HG03139 (cell line): ENCODE data around the gene KCNJ6.
"Not testable (repeated sequence)": the region's sequence is repeated elsewhere in the genome, so short reads cannot be mapped to it uniquely, and the experiment has no call there.

Experiments
- ATAC-seq: cut with Tn5 transposase; IDR thresholded peaks from one replicate; pipeline ENCODE4 v1.9.1; 2021; ENCODE audit not compliant: unreplicated experiment

The KCNJ6 gene

DNA sequence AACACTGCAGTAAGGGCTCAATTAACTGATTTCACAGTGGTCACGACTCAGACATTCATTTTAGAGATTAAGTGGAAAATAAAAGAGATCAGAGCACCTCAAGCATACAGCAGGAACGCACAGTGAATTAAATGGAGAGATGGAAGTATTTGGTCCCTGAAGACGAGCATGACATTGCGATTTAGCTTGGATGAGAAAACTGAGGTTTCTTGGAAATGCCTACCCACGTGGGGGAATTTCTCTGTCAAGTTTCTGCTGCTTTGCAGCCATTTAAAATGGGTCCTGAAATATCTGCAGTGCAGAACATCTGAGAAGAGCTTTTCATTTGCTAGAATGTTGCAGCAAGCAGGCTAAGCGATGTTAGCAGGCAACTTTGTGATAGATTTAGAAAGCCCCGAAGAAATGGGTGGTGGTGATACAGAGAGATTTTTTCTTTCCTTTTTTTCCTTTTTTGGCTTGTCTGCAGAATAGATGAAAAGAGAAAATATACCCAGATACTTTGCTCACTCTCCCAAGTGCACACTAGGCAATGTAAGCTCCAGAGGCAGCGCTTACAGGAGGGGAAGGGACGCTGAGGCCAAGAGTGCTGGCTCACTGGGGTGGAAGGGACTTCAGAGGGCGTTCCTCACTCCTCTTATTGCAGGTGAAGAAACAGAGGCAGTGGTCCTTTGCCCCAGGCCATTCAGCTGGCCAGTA lies 258.0 kb downstream of the KCNJ6 start:
- ATAC-seq: no peak

DNA sequence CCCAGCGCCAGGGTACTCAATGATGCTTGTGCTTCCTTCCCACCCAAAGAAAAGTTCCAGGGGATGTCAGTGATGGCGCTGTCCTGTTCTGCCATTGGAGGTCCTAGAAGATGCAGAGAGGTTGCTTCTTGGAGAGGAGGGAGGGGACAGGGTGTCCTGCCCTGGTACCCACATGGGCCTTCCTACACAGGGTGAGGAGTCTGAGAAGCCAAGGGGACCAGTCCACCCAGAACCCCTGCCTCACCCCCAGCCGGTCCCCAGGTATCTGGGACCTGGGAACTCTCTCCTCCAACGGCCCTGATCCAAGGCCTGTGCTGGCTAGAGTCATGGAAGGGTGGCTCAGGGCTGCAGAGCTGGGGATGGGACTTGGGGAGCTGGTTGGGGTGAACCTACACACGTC lies 259.4 kb downstream of the KCNJ6 start:
- no peak for ATAC-seq

GRCh38 chr21:37655611-37656300 lies 260.5 kb downstream of the KCNJ6 start:
- ATAC-seq: no peak

DNA sequence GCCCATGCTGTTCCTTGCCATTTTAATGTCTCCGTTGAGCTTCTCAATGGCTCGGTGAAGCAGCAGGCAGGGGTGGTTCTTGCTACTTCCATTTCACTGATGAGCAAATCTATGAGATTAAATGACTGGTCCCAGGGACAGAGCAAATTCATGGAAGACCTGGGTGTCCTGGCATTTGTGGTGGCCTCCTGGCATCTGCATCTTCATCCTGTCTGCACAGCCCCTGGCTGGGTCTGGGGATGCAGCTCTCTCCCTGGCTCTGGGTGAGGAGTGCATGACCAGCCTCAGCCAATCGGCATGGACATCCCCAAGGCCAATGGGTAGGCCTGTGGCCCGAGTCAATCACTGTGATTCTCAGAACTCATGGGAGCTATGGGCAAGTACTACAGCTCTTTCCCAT lies 261.7 kb downstream of the KCNJ6 start:
- no peak for ATAC-seq

GRCh38 chr21:37653201-37653600 lies 263.1 kb downstream of the KCNJ6 start:
- no peak for ATAC-seq

GRCh38 chr21:37647781-37648180 lies 268.5 kb downstream of the KCNJ6 start:
- no peak for ATAC-seq

DNA sequence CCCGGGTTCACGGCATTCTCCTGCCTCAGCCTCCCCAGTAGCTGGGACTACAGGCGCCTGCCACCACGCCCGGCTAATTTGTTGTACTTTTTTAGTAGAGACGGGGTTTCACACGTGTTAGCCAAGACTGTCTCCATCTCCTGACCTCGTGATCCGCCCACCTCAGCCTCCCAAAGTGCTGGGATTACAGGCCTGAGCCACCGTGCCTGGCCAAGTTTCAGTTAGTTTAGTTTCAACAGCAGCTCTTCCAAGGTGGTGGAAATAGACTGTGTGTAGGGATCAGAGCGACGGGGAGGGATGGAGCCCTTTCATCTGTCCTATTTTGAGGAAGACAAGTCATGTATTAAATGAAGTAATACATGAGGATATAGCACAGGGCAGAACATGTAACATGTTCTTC lies 269.5 kb downstream of the KCNJ6 start:
- not testable (repeated sequence) for ATAC-seq

GRCh38 chr21:37645848-37646247 lies 270.4 kb downstream of the KCNJ6 start:
- no peak for ATAC-seq

DNA sequence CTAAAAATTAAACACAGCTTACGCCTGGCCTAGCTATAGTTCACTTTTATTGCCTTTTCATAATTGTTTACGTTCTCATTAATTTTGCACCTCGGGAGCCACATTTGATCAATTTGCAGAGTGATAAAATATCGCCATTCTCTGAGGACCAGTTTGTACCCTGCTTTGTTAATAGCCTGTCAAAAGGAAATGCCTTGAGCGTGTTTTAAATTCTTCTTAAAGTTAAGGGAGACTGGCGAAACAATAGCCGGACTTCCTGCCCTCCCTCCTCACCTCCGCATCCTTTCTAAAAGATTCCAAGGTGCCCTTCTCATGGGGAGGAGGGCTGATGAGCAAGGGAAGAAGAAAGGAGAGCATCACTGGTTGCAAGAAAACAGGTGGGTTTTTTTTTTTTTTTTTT lies 271.6 kb downstream of the KCNJ6 start:
- no peak for ATAC-seq

DNA sequence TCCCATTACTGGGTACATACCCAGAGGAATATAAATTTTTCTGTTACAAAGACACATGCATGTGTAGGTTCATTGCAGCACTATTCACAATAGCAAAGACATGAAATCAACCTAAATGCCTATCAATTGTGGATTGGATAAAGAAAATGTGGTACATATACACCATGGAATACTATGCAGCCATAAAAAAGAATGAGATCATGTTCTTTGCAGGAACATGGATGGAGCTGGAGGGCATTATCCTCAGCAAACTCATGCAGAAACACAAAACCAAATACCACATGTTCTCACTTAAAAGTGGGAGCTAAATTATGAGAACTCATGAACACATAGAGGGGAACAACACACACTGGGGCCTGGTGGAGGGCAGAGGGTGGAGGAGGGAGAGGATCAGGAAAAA lies 272.4 kb downstream of the KCNJ6 start:
- not testable (repeated sequence) for ATAC-seq

DNA sequence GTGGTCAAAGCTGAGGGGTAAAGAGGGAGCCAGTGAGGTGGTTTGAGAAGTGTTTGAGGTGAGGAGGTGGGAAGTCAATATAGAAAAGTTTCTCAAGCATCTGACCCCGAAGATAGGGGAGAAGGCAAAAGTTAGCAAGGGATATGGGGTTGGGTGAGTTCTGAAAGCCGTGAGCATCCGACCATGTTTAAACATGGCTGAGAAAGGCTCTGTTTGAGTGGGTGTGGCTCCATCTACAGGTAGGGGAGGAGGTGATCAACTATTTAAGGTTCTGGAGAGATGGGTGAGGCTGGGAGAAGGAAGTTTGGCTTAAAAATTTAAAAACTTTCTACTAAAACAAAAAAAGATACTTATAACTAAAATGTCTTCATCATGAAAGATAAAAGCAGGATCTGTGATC lies 273.8 kb downstream of the KCNJ6 start:
- ATAC-seq: no peak

DNA sequence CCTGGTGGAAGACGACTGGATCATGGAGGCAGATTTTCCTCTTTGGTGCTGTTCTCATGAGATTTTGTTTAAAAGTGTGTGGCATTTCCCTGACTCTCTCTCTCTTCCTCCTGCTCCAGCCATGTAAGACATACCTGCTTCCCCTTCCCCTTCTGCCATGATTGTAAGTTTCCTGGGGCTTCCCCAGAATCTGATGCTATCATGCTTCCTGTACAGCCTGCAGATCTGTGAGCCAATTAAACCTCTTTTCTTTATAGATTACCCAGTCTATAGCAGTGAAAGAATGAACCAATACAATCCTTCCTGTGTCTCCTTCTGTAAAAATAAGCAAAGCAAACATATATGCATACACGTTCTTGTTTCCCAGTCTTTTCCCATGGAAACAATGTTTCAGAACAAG lies 276.5 kb downstream of the KCNJ6 start:
- ATAC-seq: no peak

DNA sequence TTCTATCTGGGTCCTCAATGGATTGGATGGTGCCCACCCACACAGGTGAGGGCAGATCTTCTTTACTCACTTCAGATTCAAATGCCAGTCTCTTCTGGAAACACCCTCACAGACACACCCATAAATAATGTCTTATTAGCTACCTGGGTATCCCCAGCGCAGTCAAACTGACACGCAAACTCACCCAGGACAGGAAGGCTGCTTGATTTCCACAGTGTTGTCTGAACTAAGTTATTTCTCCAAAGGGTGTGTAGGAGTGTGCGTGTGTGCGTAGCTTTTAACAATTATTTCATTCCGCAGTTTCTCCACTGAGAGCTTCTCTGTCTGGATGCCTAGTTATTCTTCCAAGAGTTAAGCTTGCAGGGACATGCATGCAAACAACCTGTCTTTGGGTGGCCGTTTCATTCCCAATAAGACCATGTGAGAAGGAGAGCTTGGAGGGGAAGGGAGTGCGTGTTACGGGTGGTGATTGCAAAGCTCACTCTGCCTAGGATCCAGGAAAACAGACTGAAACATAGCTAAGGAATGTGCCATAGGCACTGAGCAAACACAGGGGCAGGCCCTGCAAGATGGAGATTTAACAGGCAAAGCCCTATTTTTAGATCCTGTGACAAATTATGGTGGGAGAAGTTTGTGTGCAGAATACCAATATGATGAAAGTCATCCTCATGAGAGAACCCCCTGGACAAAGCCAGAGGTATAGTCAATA lies 280.0 kb downstream of the KCNJ6 start:
- no peak for ATAC-seq

DNA sequence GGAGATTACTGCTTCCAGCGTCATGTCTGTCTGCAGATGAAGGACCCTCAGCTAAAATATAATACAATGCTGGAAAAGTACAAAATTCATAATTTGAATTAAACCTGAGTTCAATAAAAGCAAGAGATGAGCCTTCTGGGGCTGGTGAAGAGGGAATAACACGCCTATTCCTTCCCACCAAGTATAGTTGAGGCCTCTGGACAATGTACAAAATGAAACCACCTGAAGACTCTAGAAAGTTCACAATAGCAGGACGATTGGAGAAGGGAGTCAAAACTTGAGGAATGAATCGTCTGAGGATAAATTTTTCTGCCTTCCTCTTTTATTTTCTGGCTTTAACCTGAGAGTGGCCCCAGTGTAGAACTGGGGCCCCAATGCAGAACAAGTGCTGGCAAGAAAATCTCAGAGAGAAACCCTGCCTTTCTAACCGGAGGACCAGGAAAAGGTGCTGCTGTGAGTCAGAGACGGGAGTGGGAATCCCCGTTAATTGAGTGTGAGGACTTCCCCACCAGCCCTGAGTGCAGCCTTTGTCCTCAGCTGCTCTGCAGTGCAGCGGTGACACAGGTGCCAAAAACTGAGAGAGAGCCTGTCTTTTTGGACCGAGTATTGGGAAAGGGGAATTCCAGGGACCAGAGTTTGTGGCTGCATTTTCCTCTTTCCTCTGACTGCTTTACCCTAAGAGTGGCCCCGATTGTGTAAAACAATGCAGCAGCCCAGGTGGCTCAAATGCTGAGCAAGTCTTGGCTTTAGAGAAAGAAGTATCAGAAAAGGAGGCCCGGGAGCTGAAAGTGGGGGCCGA lies 284.7 kb downstream of the KCNJ6 start:
- no peak for ATAC-seq

DNA sequence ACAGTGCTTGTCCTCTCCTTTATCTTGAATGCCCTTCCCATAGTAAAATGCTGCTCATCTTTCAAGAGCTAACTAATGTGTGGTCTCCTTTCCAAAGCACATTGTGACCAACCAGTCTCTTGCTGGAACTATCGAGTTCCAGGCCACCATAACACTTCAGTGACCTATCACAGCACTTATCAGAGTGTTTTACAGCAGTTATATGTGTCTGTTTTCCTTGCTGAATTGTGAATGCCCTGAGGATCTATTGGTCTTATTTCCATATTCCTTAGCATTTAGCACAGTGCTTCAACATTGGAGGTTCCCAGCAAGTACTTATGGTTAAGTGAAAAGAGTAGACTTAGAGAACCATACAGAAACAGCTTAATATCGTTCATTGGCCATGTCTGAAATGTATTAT lies 285.4 kb downstream of the KCNJ6 start:
- no peak for ATAC-seq

GRCh38 chr21:37628362-37628761 lies 287.9 kb downstream of the KCNJ6 start:
- ATAC-seq: no peak

DNA sequence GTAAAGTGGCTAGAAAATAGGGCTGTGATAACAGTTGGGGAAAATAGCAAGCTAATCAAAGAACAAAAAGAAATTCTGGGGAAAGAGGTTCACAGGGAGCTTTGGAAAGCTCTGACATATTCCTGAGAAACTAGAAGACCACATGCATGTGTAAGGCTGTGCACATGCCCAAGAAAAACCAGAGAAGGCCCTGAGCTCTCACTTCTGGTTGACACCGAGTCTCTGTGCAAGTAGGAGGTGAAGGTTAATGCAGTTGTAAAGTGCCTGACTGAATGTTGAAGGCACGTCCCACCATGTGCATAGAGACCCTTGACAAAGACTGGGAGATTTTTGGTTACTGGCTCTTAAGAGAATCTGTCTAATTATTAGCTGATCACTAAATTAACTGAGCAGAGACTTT lies 288.7 kb downstream of the KCNJ6 start:
- ATAC-seq: no peak

- ATAC-seq: no peak
Observed at GRCh38 chr21:37627074-37627473, 289.2 kb downstream of the KCNJ6 start.

DNA sequence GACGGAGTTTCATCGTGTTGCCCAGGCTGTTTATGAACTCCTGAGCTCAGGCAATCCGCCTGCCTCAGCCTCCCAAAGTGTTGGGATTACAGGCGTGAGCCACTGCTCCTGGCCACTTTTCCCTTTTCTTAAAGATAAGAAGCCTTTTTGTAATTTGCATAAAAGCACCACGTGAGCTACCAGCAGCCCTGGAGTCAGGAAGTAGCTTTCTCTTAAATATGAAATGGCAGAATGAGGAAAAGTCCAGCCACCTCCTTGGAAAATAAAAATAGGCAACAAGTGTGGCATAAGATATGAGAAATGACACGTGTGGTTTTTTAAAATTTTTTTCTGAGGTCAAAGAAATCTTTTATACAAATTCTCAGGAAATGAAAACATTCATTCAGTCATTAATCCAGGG lies 289.9 kb downstream of the KCNJ6 start:
- no peak for ATAC-seq

DNA sequence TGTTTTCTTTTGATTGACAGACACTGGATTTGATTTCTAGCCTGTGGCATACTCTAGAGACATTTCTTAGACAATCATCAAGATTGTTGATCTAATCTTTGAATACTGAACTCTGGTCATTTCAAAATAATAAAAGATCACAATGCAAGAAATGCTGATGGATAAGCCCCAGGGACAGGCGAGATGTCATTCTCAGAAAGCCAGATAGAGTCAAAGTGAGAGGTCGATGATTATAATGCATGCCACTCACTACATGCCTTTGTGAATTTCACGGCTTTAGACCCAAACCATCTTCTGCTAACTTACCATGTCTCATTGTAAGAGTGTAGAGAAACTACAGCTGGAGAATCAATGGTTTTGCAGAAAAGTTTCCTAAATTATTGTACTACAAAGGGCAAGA lies 292.6 kb downstream of the KCNJ6 start:
- ATAC-seq: no peak

GRCh38 chr21:37623183-37623582 lies 293.1 kb downstream of the KCNJ6 start:
- ATAC-seq: no peak
